B cell (primary cell): ENCODE data around the gene OTULIN. TPM values are rescaled to one million over a fixed set of nuclear protein-coding genes. Genes with fewer than 3 reads are reported as not detected.

ENCODE experiments used
- ATAC-seq: fragments of 200-7000 bp; cut with Tn5 transposase; one replicate; pipeline ENCODE4 v1.10.0; 2021; ENCODE audit warnings: low read depth, mild to moderate bottlenecking, moderate number of reproducible peaks, moderate library complexity
- CTCF ChIA-PET: fragments of 350-600 bp; sonication (Branson Sonifier 250); formaldehyde crosslinking; loops from one replicate; lab custom pipeline; 2021; ENCODE audit warnings: antibody characterized with exemption, inconsistent platforms; lab: Charles Lee
- POLR2A ChIA-PET: fragments of 350-600 bp; sonication (Branson Sonifier 250); formaldehyde crosslinking; loops from one replicate; lab custom pipeline; 2021; ENCODE audit warnings: antibody characterized with exemption; lab: Charles Lee
- DNase-seq: peaks from one replicate; pipeline ENCODE4 v3.0.0; 2013
- H2AFZ ChIP-seq: 2 replicates; pipeline ENCODE4 v1.6.1; 2012; ENCODE audit warnings: mild to moderate bottlenecking, low read depth, low read length; ENCODE audit not compliant: insufficient read depth, poor library complexity, severe bottlenecking
- H3K27ac ChIP-seq, 2 donors: 1 replicate in 1 of 2; 2 replicates in 1 of 2; pipeline ENCODE4 v1.5.1; 2012 to 2013; ENCODE audit warnings: low read length in 2 of 2, mild to moderate bottlenecking in 2 of 2, moderate library complexity in 1 of 2
- H3K27me3 ChIP-seq, 4 experiments: fragments of 200-600 bp in 1 of 4; sonication (generic) in 1 of 4; replicated peaks in 1 of 4; 1 replicate in 2 of 4; 2 replicates in 2 of 4; pipeline versions ENCODE4 v1.6.1 to v1.7.0; 2013 to 2016; ENCODE audit warnings: low read length in 3 of 4, mild to moderate bottlenecking in 2 of 4, mixed read lengths in 1 of 4, moderate library complexity in 1 of 4; ENCODE audit not compliant: insufficient read depth in 4 of 4, control insufficient read depth in 3 of 4; ENCODE audit errors: control extremely low read depth in 1 of 4
- H3K36me3 ChIP-seq, 2 experiments: replicated peaks in 1 of 2; 1 replicate in 1 of 2; 2 replicates in 1 of 2; pipeline versions ENCODE4 v1.6.1 to v1.7.1; 2013; ENCODE audit warnings: low read length in 1 of 2; ENCODE audit not compliant: insufficient read depth in 2 of 2, control insufficient read depth in 1 of 2; ENCODE audit errors: control extremely low read depth in 1 of 2, extremely low read depth in 1 of 2
- H3K4me1 ChIP-seq, 2 donors: fragments of 200-600 bp in 1 of 2; sonication (generic) in 1 of 2; 1 replicate in 1 of 2; 2 replicates in 1 of 2; pipeline versions ENCODE4 v1.5.1 to v1.6.1; 2013 to 2017; ENCODE audit warnings: low read length in 2 of 2; ENCODE audit not compliant: control insufficient read depth in 2 of 2, insufficient read depth in 2 of 2
- H3K4me2 ChIP-seq: replicated peaks from 2 replicates; pipeline ENCODE3; 2012; ENCODE audit warnings: mild to moderate bottlenecking, low read depth, low read length; ENCODE audit not compliant: poor library complexity, severe bottlenecking
- H3K4me3 ChIP-seq, 5 experiments: fragments of 200-600 bp in 1 of 5; sonication (generic) in 1 of 5; 1 replicate in 3 of 5; 2 replicates in 2 of 5; pipeline versions ENCODE4 v1.5.1 to v1.7.0; 2011 to 2016; ENCODE audit warnings: low read length in 4 of 5, mild to moderate bottlenecking in 4 of 5, low read depth in 2 of 5, control low read depth in 1 of 5, moderate library complexity in 1 of 5; ENCODE audit not compliant: insufficient read depth in 1 of 5; ENCODE audit errors: control extremely low read depth in 1 of 5, extremely low read depth in 1 of 5
- H3K79me2 ChIP-seq: fragments of 200-600 bp; sonication (generic); one replicate; pipeline ENCODE4 v1.6.0; 2016; ENCODE audit warnings: low read length; ENCODE audit not compliant: control insufficient read depth, insufficient read depth
- H3K9ac ChIP-seq: fragments of 200-600 bp; sonication (generic); 2 replicates; pipeline ENCODE4 v1.6.1; 2017; ENCODE audit warnings: mild to moderate bottlenecking, low read length, moderate library complexity
- H3K9me3 ChIP-seq, 3 donors: one replicate each; pipeline versions ENCODE4 v1.6.1 to v1.7.1; 2013; ENCODE audit warnings: low read length in 2 of 3; ENCODE audit not compliant: control insufficient read depth in 2 of 3, insufficient read depth in 1 of 3; ENCODE audit errors: control extremely low read depth in 1 of 3
- H4K20me1 ChIP-seq: 2 replicates; pipeline ENCODE4 v1.6.0; 2012; ENCODE audit warnings: mild to moderate bottlenecking, low read length; ENCODE audit not compliant: insufficient read depth, control insufficient read depth, poor library complexity, severe bottlenecking
- H3K27ac Mint-ChIP-seq: one replicate; pipeline ENCODE4 v1.8.0; 2021; ENCODE audit warnings: mixed read lengths
- H3K27me3 Mint-ChIP-seq: one replicate; pipeline ENCODE4 v1.8.0; 2021; ENCODE audit warnings: mixed read lengths
- H3K4me1 Mint-ChIP-seq: one replicate; pipeline ENCODE4 v1.8.0; 2021; ENCODE audit warnings: mixed read lengths
- H3K4me3 Mint-ChIP-seq: one replicate; pipeline ENCODE4 v1.8.0; 2021; ENCODE audit warnings: mixed read lengths
- H3K9me3 Mint-ChIP-seq: one replicate; pipeline ENCODE4 v1.8.0; 2022; ENCODE audit warnings: mixed read lengths; ENCODE audit not compliant: insufficient read depth
- CTCF ChIP-seq: fragments of 200-600 bp; IDR thresholded peaks from one replicate; pipeline ENCODE4 v1.8.0; 2022; ENCODE audit warnings: antibody characterized with exemption, mild to moderate bottlenecking
- EZH2 ChIP-seq: IDR thresholded peaks from 2 replicates; pipeline ENCODE4 v1.6.1; 2012; ENCODE audit warnings: borderline replicate concordance, low read depth, mild to moderate bottlenecking, moderate library complexity, low read length; ENCODE audit not compliant: insufficient read depth, poor library complexity, severe bottlenecking
- WGBS: methylation state at CpG from one replicate; pipeline ENCODE4 v1.1.5; 2013; ENCODE audit warnings: missing lambda C conversion rate; ENCODE audit not compliant: insufficient coverage; 5-methylcytosine and 5-hydroxymethylcytosine counted together
- intact Hi-C: fragments of 100-400 bp; cut with micrococcal nuclease; formaldehyde crosslinking; loops from one replicate; pipeline ENCODE4 v1.10.0; 2022
- polyA plus RNA-seq: library from polyadenylated mRNA; depleted of rRNA; stranded (reverse); fragments of >200 nt; gene quantifications from 2 replicates; pipeline ENCODE4 v1.2.3, GENCODE V29; 2012
- total RNA-seq, 2 donors: library from RNA; stranded (reverse); fragments of 120-200 nt in 1 of 2; gene quantifications; 1 replicate in 1 of 2; 2 replicates in 1 of 2; pipeline versions ENCODE4 v1.2.3 to v1.2.4, GENCODE V29; 2013 to 2022

The OTULIN gene
- total and polyA plus RNA-seq, 2 donors (not counting 1 experiment from before 2014, with no cell fraction given): 8.4 to 64.4 TPM

- Histone ChIP-seq H3K36me3 (peaks cover 17 to 52% of the 10 kb centered on the region in 2 experiments), H3K4me3 (no peak overlapping the region), H3K9me3 (no peaks in the 10 kb centered on the region), H3K27me3 (no peaks in the 10 kb centered on the region), H3K27ac (no peak overlapping the region), H3K9ac (no peak overlapping the region), H2AFZ (no peak overlapping the region), H4K20me1 (peaks cover 36% of the 10 kb centered on the region), H3K4me1 (peaks cover 36 to 51% of the 10 kb centered on the region in 2 donors), H3K4me2 (no peak overlapping the region), H3K79me2 (peaks cover 35% of the 10 kb centered on the region)
- Mint-ChIP-seq H3K27ac (peak overlapping the region; percentile 72), H3K4me3 (no peak overlapping the region), H3K9me3 (no peaks in the 10 kb centered on the region), H3K4me1 (peaks cover 61% of the 10 kb centered on the region), H3K27me3 (no peaks in the 10 kb centered on the region)
- ChIA-PET CTCF (no interaction called here), POLR2A (interaction anchor here (1.0 kb wide), 1 partner anchor 46 kb away, joined by 3 read pairs; no protein-coding TSS in a partner anchor)
- intact Hi-C loops: no loop called here
- peak; percentile 23 for ATAC-seq
- peak; percentile 31 for DNase-seq
- no CpG with 5 or more reads among the region's 5 CpGs for WGBS
- no peak for TF ChIP-seq CTCF
- no peak for TF ChIP-seq EZH2
Observed at GRCh38 chr5:14678773-14679334, 14.3 kb downstream of the OTULIN start.

GRCh38 chr5:14679595-14679994 is 15.1 kb downstream of the OTULIN start:
- H3K9me3 ChIP-seq: no peaks in the 10 kb centered on the region
- intact Hi-C loops: no loop called here
- CTCF ChIA-PET: no interaction called here
- no peak overlapping the region for H3K9ac ChIP-seq
- no peak for TF ChIP-seq CTCF
- TF ChIP-seq EZH2: no peak
- Mint-ChIP-seq H3K4me1 (peaks cover 55% of the 10 kb centered on the region), H3K27ac (no peak overlapping the region), H3K4me3 (no peak overlapping the region), H3K27me3 (no peaks in the 10 kb centered on the region), H3K9me3 (no peaks in the 10 kb centered on the region)
- peaks cover 30% of the 10 kb centered on the region for H4K20me1 ChIP-seq
- DNase-seq (no peak), ATAC-seq (no peak)
- H3K4me3 ChIP-seq: no peak overlapping the region
- no peak overlapping the region for H2AFZ ChIP-seq
- H3K36me3 ChIP-seq: peaks cover 17 to 55% of the 10 kb centered on the region in 2 experiments
- POLR2A ChIA-PET: no interaction called here
- no peak overlapping the region for H3K4me2 ChIP-seq
- H3K27ac ChIP-seq: no peak overlapping the region
- H3K79me2 ChIP-seq: peaks cover 28% of the 10 kb centered on the region
- peaks cover 36 to 48% of the 10 kb centered on the region in 2 donors for H3K4me1 ChIP-seq
- no CpG with 5 or more reads among the region's 1 CpG for WGBS
- H3K27me3 ChIP-seq: no peaks in the 10 kb centered on the region
